Neuron (in vitro differentiated cells): ENCODE data around the gene KPNA5.

ENCODE experiments used
- H2AFZ ChIP-seq: one replicate; pipeline ENCODE4 v1.6.1; 2013; ENCODE audit warnings: low read depth, mild to moderate bottlenecking, inconsistent platforms, low read length, moderate library complexity
- H3K27me3 ChIP-seq: one replicate; pipeline ENCODE4 v1.6.1; 2013; ENCODE audit warnings: low read length; ENCODE audit not compliant: insufficient read depth
- H3K36me3 ChIP-seq: one replicate; pipeline ENCODE4 v1.6.1; 2013; ENCODE audit warnings: low read length; ENCODE audit not compliant: insufficient read depth
- H3K4me1 ChIP-seq: one replicate; pipeline ENCODE4 v1.6.1; 2013; ENCODE audit warnings: low read length; ENCODE audit not compliant: insufficient read depth
- H3K4me3 ChIP-seq: 2 replicates; pipeline ENCODE4 v1.5.1; 2013; ENCODE audit warnings: mild to moderate bottlenecking, low read length, moderate library complexity
- H3K9me3 ChIP-seq: one replicate; pipeline ENCODE4 v1.6.1; 2013; ENCODE audit warnings: low read length

KPNA5 gene

GRCh38 chr6:116767715-116768114 is 86.7 kb downstream of the KPNA5 start:
- Histone ChIP-seq H3K36me3 (no peaks in the 10 kb centered on the region), H3K27me3 (peaks cover 35% of the 10 kb centered on the region), H3K4me1 (peaks cover 6% of the 10 kb centered on the region), H2AFZ (no peak overlapping the region), H3K9me3 (peaks cover 4% of the 10 kb centered on the region), H3K4me3 (no peak overlapping the region)

GRCh38 chr6:116772450-116772849 is 91.4 kb downstream of the KPNA5 start:
- no peak overlapping the region for H2AFZ ChIP-seq
- no peak overlapping the region for H3K4me3 ChIP-seq
- no peaks in the 10 kb centered on the region for H3K36me3 ChIP-seq

GRCh38 chr6:116773886-116774285 is 92.9 kb downstream of the KPNA5 start:
- H3K9me3 ChIP-seq: no peaks in the 10 kb centered on the region
- no peaks in the 10 kb centered on the region for H3K4me1 ChIP-seq
- H3K27me3 ChIP-seq: no peaks in the 10 kb centered on the region
- no peak overlapping the region for H3K4me3 ChIP-seq
- no peaks in the 10 kb centered on the region for H3K36me3 ChIP-seq
- H2AFZ ChIP-seq: no peak overlapping the region

More at GRCh38 chr6:116772450-116772849, 91.4 kb downstream of the KPNA5 start:
- Histone ChIP-seq H3K4me1 (no peaks in the 10 kb centered on the region), H3K27me3 (no peaks in the 10 kb centered on the region), H3K9me3 (no peaks in the 10 kb centered on the region)

GRCh38 chr6:116779573-116780164 is 98.7 kb downstream of the KPNA5 start:
- Histone ChIP-seq H3K4me1 (no peaks in the 10 kb centered on the region), H3K36me3 (no peaks in the 10 kb centered on the region), H3K27me3 (no peaks in the 10 kb centered on the region), H3K9me3 (no peaks in the 10 kb centered on the region), H3K4me3 (no peak overlapping the region), H2AFZ (no peak overlapping the region)

GRCh38 chr6:116783852-116784251 is 102.8 kb downstream of the KPNA5 start:
- Histone ChIP-seq H3K36me3 (no peaks in the 10 kb centered on the region), H2AFZ (no peak overlapping the region), H3K9me3 (no peaks in the 10 kb centered on the region), H3K27me3 (no peaks in the 10 kb centered on the region), H3K4me1 (no peaks in the 10 kb centered on the region), H3K4me3 (no peak overlapping the region)
